HG02852 (cell line): Measurements from ENCODE around the gene DEFB118.
"Not testable (repeated sequence)": the region's sequence is repeated elsewhere in the genome, so short reads cannot be mapped to it uniquely, and the experiment has no call there.

Experiments used
- ATAC-seq: cut with Tn5 transposase; IDR thresholded peaks from one replicate; pipeline ENCODE4 v1.9.1; 2021; ENCODE audit warnings: mild to moderate bottlenecking, moderate library complexity; ENCODE audit not compliant: unreplicated experiment

Gene DEFB118

GRCh38 chr20:31368301-31368700 is at the start of gene DEFB118:
Gene DEFB118, plus strand, starts transcription at chr20:31368601. Its CDS starts 50 bp downstream, at chr20:31368651.
- no peak for ATAC-seq

GRCh38 chr20:31322504-31322903 is 45.9 kb upstream of the DEFB118 start:
- no peak for ATAC-seq

- ATAC-seq, result no peak
These were observed 37.5 kb upstream of the DEFB118 start for GRCh38 chr20:31330893-31331292.

- ATAC-seq, result no peak
These were observed 26.9 kb upstream of the DEFB118 start for GRCh38 chr20:31341470-31341869.

- ATAC-seq, result no peak
These were observed 12.4 kb upstream of the DEFB118 start for GRCh38 chr20:31355981-31356380.

- no peak for ATAC-seq
These were observed 5.1 kb upstream of the DEFB118 start for GRCh38 chr20:31363295-31363694.

- ATAC-seq, result not testable (repeated sequence)
These were observed 4.1 kb upstream of the DEFB118 start for GRCh38 chr20:31364272-31364671.

- ATAC-seq, result no peak
These were observed 5.9 kb downstream of the DEFB118 start for GRCh38 chr20:31374346-31374745.

- no peak for ATAC-seq
These were observed 22.1 kb downstream of the DEFB118 start, which contains the start of gene DEFB119 for GRCh38 chr20:31390490-31390889. Gene DEFB119, minus strand, starts transcription at chr20:31390590. Its CDS starts 107 bp downstream, at chr20:31390483.

GRCh38 chr20:31392836-31393235 is 24.4 kb downstream of the DEFB118 start:
- ATAC-seq, result no peak

GRCh38 chr20:31394900-31395299 is 26.5 kb downstream of the DEFB118 start:
- no peak for ATAC-seq

GRCh38 chr20:31403886-31404285 is 35.5 kb downstream of the DEFB118 start:
- ATAC-seq, result no peak

- ATAC-seq, result no peak
These were observed 37.7 kb downstream of the DEFB118 start, which contains the start of gene DEFB121 for GRCh38 chr20:31406115-31406514. Gene DEFB121, minus strand, starts transcription at chr20:31406215. Its CDS starts 63 bp downstream, at chr20:31406152.

- no peak for ATAC-seq
These were observed 41.6 kb downstream of the DEFB118 start for GRCh38 chr20:31410011-31410410.

GRCh38 chr20:31414381-31414780 is 46.0 kb downstream of the DEFB118 start:
- ATAC-seq, result no peak

GRCh38 chr20:31415653-31416052 is 47.3 kb downstream of the DEFB118 start:
- ATAC-seq, result no peak

- no peak for ATAC-seq
These were observed 49.9 kb downstream of the DEFB118 start for GRCh38 chr20:31418307-31418706.
